HEK293 (cell line): ENCODE measurements around the gene TRAPPC12.

Source experiments
- MYNN ChIP-seq: fragments of 450-650 bp; formaldehyde crosslinking; IDR thresholded peaks from 2 replicates; pipeline ENCODE4 v1.5.1; 2016; ENCODE audit warnings: missing biosample characterization, missing genetic modification characterization, borderline replicate concordance
- RBAK ChIP-seq: fragments of 450-650 bp; formaldehyde crosslinking; IDR thresholded peaks from 2 replicates; pipeline ENCODE4 v1.5.1; 2016; ENCODE audit warnings: missing biosample characterization, missing genetic modification characterization
- YY1 ChIP-seq: fragments of 450-650 bp; formaldehyde crosslinking; IDR thresholded peaks from 2 replicates; pipeline ENCODE4 v1.5.1; 2018; ENCODE audit warnings: missing biosample characterization, missing genetic modification characterization
- ZNF157 ChIP-seq: fragments of 450-650 bp; formaldehyde crosslinking; IDR thresholded peaks from 2 replicates; pipeline ENCODE4 v1.5.1; 2016; ENCODE audit warnings: missing biosample characterization, missing genetic modification characterization
- ZNF24 ChIP-seq: fragments of 450-650 bp; formaldehyde crosslinking; IDR thresholded peaks from 2 replicates; pipeline ENCODE4 v1.5.1; 2016; ENCODE audit warnings: missing biosample characterization, missing genetic modification characterization
- ZNF274 ChIP-seq, 2 experiments: fragments of 200-500 bp in 1 of 2; fragments of 450-650 bp in 1 of 2; sonication (Bioruptor generic) in 1 of 2; formaldehyde crosslinking in 1 of 2; IDR thresholded peaks; 2 replicates each; pipeline versions ENCODE4 v1.5.1 to v1.6.1; 2014 to 2016; ENCODE audit warnings: borderline replicate concordance in 1 of 2, inconsistent platforms in 1 of 2, low read length in 1 of 2, missing biosample characterization in 1 of 2, missing genetic modification characterization in 1 of 2
- ZNF335 ChIP-seq: fragments of 450-650 bp; formaldehyde crosslinking; conservative IDR thresholded peaks from 2 replicates; pipeline ENCODE4 v1.5.1; 2016; ENCODE audit warnings: missing biosample characterization, missing genetic modification characterization
- ZNF449 ChIP-seq: fragments of 450-650 bp; formaldehyde crosslinking; IDR thresholded peaks from 2 replicates; pipeline ENCODE4 v1.5.1; 2017; ENCODE audit warnings: missing biosample characterization, mild to moderate bottlenecking, missing genetic modification characterization, moderate library complexity
- ZNF76 ChIP-seq: fragments of 450-650 bp; formaldehyde crosslinking; IDR thresholded peaks from 2 replicates; pipeline ENCODE4; 2016; ENCODE audit warnings: low read depth, missing biosample characterization, missing genetic modification characterization, borderline replicate concordance
- ZSCAN16 ChIP-seq: fragments of 450-650 bp; formaldehyde crosslinking; IDR thresholded peaks from 2 replicates; pipeline ENCODE4 v1.5.1; 2016; ENCODE audit warnings: missing biosample characterization, missing genetic modification characterization

DNA sequence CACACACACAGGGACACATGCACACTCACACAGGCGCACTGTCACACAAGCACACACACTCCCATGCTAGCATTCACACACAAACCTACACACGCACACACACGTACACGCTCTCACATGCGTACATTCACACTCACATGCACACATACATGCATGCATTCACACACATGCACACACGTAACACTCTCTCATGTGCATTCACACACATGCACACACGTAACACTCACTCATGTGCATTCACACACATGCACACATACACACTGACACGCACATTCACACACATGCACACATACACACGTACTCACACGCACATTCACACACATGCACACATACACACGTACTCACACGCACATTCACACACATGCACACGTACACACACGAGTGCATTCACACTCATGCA is 123.6 kb downstream of the TRAPPC12 start:
- no peak for TF ChIP-seq ZNF76 (tag by site-specific recombination)
- no peak for TF ChIP-seq ZNF24 (tag by site-specific recombination)
- no peak for TF ChIP-seq ZNF157 (tag by site-specific recombination)
- TF ChIP-seq MYNN (tag by site-specific recombination) = no peak
- TF ChIP-seq RBAK = no peak
- no peak for TF ChIP-seq ZNF449 (tag by site-specific recombination)
- TF ChIP-seq ZNF335 (tag by site-specific recombination) = no peak
- TF ChIP-seq ZSCAN16 (tag by site-specific recombination) = no peak
- no peak for TF ChIP-seq YY1 (tag by site-specific recombination)
- TF ChIP-seq ZNF274 (IDR thresholded peaks at IDR 0.05; ENCODE audit: low read length) = no peak
- no peak for TF ChIP-seq ZNF274 (tag by site-specific recombination; IDR thresholded peaks at IDR 0.05; ENCODE audit: borderline replicate concordance)
